ENCODE results near the gene IFITM1. TPM values are rescaled to one million over a fixed set of nuclear protein-coding genes. Genes with fewer than 3 reads are reported as not detected.

Gene IFITM1
- total RNA-seq, 1 experiment from 2014 or later = 3.2 TPM

GRCh38 chr11:269146-269890 lies 44.5 kb upstream of the IFITM1 start:
- CTCF ChIA-PET = no interaction called here
- no TSS peak for BruUV-seq (replicated peaks)
- Mint-ChIP-seq H3K27ac (ENCODE audit: unreplicated experiment) (no peak overlapping the region), H3K4me1 (ENCODE audit: low read depth, unreplicated experiment) (no peaks in the 10 kb centered on the region), H3K27me3 (ENCODE audit: insufficient read depth, unreplicated experiment) (peaks cover 3% of the 10 kb centered on the region), H3K4me3 (ENCODE audit: unreplicated experiment) (no peak overlapping the region), H3K9me3 (ENCODE audit: unreplicated experiment) (no peaks in the 10 kb centered on the region), H3K36me3 (ENCODE audit: insufficient read depth, unreplicated experiment) (peaks cover 6% of the 10 kb centered on the region)
- peaks cover 5% of the 10 kb centered on the region; the same call in 1 of the 2 replicates for H3K4me1 ChIP-seq
- no peaks in the 10 kb centered on the region for H3K36me3 ChIP-seq (ENCODE audit: control insufficient read depth, insufficient read depth, low read length)
- H3K27me3 ChIP-seq (replicated peaks; ENCODE audit: control insufficient read depth, insufficient read depth, low read length) = no peaks in the 10 kb centered on the region
- no peak for DNase-seq
- peaks cover 6% of the 10 kb centered on the region for H3K9me3 ChIP-seq
- intact Hi-C loops (cut with micrococcal nuclease; ENCODE audit: unreplicated experiment) = no loop called here
- POLR2A ChIA-PET = no interaction called here
- H3K4me3 ChIP-seq (ENCODE audit: low read depth, low read length) = no peak overlapping the region
- TF ChIP-seq CTCF (IDR thresholded peaks at IDR 0.05; ENCODE audit: insufficient read depth in 1 of 2, low read depth in 1 of 2, low read length in 1 of 2, severe bottlenecking in 1 of 2, unreplicated experiment in 1 of 2) = no peak

- Mint-ChIP-seq H3K27me3 (ENCODE audit: insufficient read depth, unreplicated experiment) (peaks cover 3% of the 10 kb centered on the region), H3K4me3 (ENCODE audit: unreplicated experiment) (no peak overlapping the region), H3K9me3 (ENCODE audit: unreplicated experiment) (no peaks in the 10 kb centered on the region), H3K36me3 (ENCODE audit: insufficient read depth, unreplicated experiment) (peaks cover 6% of the 10 kb centered on the region), H3K4me1 (ENCODE audit: low read depth, unreplicated experiment) (no peaks in the 10 kb centered on the region), H3K27ac (ENCODE audit: unreplicated experiment) (peak overlapping the region; percentile 12)
- DNase-seq = no peak
- Histone ChIP-seq H3K4me3 (ENCODE audit: low read depth, low read length) (no peak overlapping the region), H3K4me1 (peaks cover 5% of the 10 kb centered on the region; the same call in 1 of the 2 replicates), H3K27me3 (replicated peaks; ENCODE audit: control insufficient read depth, insufficient read depth, low read length) (no peaks in the 10 kb centered on the region), H3K36me3 (ENCODE audit: control insufficient read depth, insufficient read depth, low read length) (no peaks in the 10 kb centered on the region), H3K9me3 (peaks cover 6% of the 10 kb centered on the region)
- BruUV-seq (replicated peaks) = no TSS peak
- POLR2A ChIA-PET = no interaction called here
- no peak for TF ChIP-seq CTCF (IDR thresholded peaks at IDR 0.05; ENCODE audit: insufficient read depth in 1 of 2, low read depth in 1 of 2, low read length in 1 of 2, severe bottlenecking in 1 of 2, unreplicated experiment in 1 of 2)
- CTCF ChIA-PET = interaction anchor here (0.8 kb wide), 1 partner anchor 20 kb away, joined by 3 read pairs; no protein-coding TSS in a partner anchor
- intact Hi-C loops (cut with micrococcal nuclease; ENCODE audit: unreplicated experiment) = no loop called here
These were observed 43.2 kb upstream of the IFITM1 start for GRCh38 chr11:270451-271318.

GRCh38 chr11:271319-271715 lies 42.5 kb upstream of the IFITM1 start:
- Mint-ChIP-seq H3K27ac (ENCODE audit: unreplicated experiment) (no peak overlapping the region), H3K9me3 (ENCODE audit: unreplicated experiment) (no peaks in the 10 kb centered on the region), H3K36me3 (ENCODE audit: insufficient read depth, unreplicated experiment) (peaks cover 6% of the 10 kb centered on the region), H3K4me1 (ENCODE audit: low read depth, unreplicated experiment) (no peaks in the 10 kb centered on the region), H3K4me3 (ENCODE audit: unreplicated experiment) (no peak overlapping the region), H3K27me3 (ENCODE audit: insufficient read depth, unreplicated experiment) (peaks cover 3% of the 10 kb centered on the region)
- intact Hi-C loops (cut with micrococcal nuclease; ENCODE audit: unreplicated experiment) = no loop called here
- Histone ChIP-seq H3K4me1 (peaks cover 5% of the 10 kb centered on the region; the same call in 1 of the 2 replicates), H3K36me3 (ENCODE audit: control insufficient read depth, insufficient read depth, low read length) (no peaks in the 10 kb centered on the region), H3K4me3 (ENCODE audit: low read depth, low read length) (no peak overlapping the region), H3K9me3 (peaks cover 3% of the 10 kb centered on the region; the same call in 1 of the 2 replicates), H3K27me3 (replicated peaks; ENCODE audit: control insufficient read depth, insufficient read depth, low read length) (no peaks in the 10 kb centered on the region)
- ChIA-PET CTCF (interaction anchor here (0.8 kb wide), 1 partner anchor 21 kb away, joined by 3 read pairs; no protein-coding TSS in a partner anchor), POLR2A (no interaction called here)
- no peak for DNase-seq
- no peak for TF ChIP-seq CTCF (IDR thresholded peaks at IDR 0.05; ENCODE audit: insufficient read depth in 1 of 2, low read depth in 1 of 2, low read length in 1 of 2, severe bottlenecking in 1 of 2, unreplicated experiment in 1 of 2)
- no TSS peak for BruUV-seq (replicated peaks)

Data from Caco-2 (cell line).